ENCODE measurements around the gene RBL2.

DNA sequence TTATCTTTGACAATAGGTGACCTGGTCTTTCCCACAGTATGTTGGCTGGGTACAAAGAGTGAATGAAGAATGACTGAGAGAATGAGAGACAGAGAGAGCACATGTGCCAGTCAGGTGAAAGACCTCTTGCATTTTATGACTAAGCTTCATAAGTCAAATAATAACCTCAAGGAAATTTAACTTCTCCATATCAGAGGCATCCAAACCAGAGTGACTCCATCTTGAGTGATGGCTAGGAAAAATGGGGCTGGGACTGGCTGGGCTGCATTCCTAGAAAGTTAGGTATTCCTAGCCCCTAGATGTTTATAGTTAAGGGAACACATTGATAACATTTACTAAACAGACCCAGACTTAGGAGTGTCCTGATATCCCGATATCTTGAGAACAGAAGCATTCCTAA is 3.9 kb upstream of the RBL2 start:
- TF ChIP-seq, protein P1, sequence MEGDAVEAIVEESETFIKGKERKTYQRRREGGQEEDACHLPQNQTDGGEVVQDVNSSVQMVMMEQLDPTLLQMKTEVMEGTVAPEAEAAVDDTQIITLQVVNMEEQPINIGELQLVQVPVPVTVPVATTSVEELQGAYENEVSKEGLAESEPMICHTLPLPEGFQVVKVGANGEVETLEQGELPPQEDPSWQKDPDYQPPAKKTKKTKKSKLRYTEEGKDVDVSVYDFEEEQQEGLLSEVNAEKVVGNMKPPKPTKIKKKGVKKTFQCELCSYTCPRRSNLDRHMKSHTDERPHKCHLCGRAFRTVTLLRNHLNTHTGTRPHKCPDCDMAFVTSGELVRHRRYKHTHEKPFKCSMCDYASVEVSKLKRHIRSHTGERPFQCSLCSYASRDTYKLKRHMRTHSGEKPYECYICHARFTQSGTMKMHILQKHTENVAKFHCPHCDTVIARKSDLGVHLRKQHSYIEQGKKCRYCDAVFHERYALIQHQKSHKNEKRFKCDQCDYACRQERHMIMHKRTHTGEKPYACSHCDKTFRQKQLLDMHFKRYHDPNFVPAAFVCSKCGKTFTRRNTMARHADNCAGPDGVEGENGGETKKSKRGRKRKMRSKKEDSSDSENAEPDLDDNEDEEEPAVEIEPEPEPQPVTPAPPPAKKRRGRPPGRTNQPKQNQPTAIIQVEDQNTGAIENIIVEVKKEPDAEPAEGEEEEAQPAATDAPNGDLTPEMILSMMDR (IDR thresholded peaks at IDR 0.05), result no peak
- TF ChIP-seq POLR2AphosphoS5 (IDR thresholded peaks at IDR 0.05), result no peak
- no peak for TF ChIP-seq POLR2A (IDR thresholded peaks at IDR 0.05)
